Measurements from ENCODE around the gene SP140L.

DNA sequence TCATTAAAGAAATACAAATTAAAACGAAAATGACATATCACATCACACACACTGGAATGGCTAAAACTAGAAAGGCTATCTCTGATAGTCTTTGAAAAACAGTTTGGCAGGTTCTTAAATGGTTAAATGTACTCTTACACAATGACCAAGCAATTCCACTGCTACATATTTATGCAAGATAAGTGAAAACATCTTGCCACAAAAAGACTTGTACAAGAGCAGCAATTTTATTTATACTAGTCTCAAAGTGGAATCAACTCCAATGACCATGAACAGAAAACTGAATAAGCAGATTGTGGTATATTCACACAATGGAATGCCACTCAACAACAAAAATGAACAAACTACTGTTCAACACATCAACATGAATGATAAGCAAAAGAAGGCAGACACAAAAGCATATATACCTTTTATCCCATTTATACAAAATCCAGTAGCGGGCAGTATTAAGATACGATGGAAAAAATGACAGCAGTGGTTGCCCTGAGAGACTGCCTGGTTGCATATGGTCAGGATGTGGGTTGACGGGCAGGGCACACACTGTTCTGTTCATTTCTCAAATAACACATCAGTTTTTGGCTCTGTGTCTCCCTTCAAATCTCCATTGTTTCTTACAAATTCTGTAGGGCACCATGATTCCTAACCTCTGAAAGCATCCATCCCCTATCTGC is 114.4 kb downstream of the SP140L start:
- TF ChIP-seq, protein P1, sequence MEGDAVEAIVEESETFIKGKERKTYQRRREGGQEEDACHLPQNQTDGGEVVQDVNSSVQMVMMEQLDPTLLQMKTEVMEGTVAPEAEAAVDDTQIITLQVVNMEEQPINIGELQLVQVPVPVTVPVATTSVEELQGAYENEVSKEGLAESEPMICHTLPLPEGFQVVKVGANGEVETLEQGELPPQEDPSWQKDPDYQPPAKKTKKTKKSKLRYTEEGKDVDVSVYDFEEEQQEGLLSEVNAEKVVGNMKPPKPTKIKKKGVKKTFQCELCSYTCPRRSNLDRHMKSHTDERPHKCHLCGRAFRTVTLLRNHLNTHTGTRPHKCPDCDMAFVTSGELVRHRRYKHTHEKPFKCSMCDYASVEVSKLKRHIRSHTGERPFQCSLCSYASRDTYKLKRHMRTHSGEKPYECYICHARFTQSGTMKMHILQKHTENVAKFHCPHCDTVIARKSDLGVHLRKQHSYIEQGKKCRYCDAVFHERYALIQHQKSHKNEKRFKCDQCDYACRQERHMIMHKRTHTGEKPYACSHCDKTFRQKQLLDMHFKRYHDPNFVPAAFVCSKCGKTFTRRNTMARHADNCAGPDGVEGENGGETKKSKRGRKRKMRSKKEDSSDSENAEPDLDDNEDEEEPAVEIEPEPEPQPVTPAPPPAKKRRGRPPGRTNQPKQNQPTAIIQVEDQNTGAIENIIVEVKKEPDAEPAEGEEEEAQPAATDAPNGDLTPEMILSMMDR (IDR thresholded peaks at IDR 0.05): no peak
- TF ChIP-seq POLR2AphosphoS5 (IDR thresholded peaks at IDR 0.05) (no peak), POLR2A (IDR thresholded peaks at IDR 0.05) (no peak)

Data from prostate gland (tissue), 2 donors.